Measurements from ENCODE around the gene OR2H2. TPM values are rescaled to one million over a fixed set of nuclear protein-coding genes. Genes with fewer than 3 reads are reported as not detected.

The OR2H2 gene
- total RNA-seq, 1 experiment from 2014 or later = not detected

DNA sequence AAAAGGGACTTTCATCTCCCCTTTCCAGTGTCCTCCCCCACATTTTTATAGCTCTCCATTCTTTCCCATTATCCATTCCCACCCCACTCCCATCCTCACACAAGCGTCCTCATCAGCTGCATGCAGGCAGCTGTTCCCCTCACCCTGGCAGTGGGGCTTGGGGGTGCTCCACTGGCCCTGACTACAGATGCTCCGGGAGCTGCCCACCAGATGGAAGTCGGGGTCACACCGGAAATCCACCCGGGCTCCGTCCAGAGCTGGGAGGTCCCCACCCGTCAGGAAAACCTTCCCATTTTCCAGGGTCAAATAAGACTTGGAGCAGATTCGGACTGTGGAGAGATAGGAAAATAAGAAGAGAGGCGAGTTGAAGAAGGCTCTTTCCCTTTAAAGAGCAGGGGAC, 45.4 kb downstream of the OR2H2 start:
- H3K27me3 ChIP-seq (ENCODE audit: control insufficient read depth, insufficient read depth, low read length) = no peaks in the 10 kb centered on the region; the same call in 1 of the 2 replicates
- peak; percentile 38 for DNase-seq
- H3K4me3 ChIP-seq (ENCODE audit: insufficient read depth, low read depth, low read length) = peak overlapping the region; percentile 19; the same call in 1 of the 2 replicates
- no peaks in the 10 kb centered on the region; the same call in 1 of the 2 replicates for H3K36me3 ChIP-seq (replicated peaks; ENCODE audit: control insufficient read depth, insufficient read depth, low read length)

DNA sequence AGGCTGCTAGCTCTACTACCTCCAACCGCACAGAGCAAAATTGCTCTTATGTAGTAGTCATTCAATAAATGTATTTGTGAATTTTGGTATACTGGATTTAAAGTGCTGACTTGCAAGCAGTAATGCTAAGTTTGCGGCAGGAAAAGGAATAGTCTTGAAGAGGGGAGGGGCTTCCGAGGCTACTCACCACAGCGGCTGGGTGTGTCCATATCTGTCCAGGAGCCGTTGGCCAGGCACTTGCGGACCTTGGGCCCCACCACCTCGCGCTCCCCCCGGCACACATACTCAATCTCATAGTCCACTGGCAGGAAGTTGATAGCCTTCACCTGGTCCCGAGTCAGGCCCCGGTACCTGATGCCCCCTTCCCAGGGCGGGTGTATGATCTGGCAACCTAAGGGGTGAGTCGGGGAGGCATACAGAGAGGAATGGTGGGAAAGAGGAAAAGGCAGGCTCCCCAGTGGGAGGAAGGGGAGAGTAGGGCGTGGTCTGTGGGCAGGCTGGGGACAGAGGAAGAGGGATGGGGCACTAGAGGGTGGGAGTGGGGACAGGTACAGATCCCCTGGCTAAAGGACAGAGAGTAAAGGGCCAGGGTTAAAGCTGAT, 46.4 kb downstream of the OR2H2 start:
- H3K4me3 ChIP-seq (ENCODE audit: insufficient read depth, low read depth, low read length) = peak overlapping the region; percentile 81
- H3K36me3 ChIP-seq (replicated peaks; ENCODE audit: control insufficient read depth, insufficient read depth, low read length) = no peaks in the 10 kb centered on the region; the same call in 1 of the 2 replicates
- no peaks in the 10 kb centered on the region; the same call in 1 of the 2 replicates for H3K27me3 ChIP-seq (ENCODE audit: control insufficient read depth, insufficient read depth, low read length)
- DNase-seq = peak; percentile 74

DNA sequence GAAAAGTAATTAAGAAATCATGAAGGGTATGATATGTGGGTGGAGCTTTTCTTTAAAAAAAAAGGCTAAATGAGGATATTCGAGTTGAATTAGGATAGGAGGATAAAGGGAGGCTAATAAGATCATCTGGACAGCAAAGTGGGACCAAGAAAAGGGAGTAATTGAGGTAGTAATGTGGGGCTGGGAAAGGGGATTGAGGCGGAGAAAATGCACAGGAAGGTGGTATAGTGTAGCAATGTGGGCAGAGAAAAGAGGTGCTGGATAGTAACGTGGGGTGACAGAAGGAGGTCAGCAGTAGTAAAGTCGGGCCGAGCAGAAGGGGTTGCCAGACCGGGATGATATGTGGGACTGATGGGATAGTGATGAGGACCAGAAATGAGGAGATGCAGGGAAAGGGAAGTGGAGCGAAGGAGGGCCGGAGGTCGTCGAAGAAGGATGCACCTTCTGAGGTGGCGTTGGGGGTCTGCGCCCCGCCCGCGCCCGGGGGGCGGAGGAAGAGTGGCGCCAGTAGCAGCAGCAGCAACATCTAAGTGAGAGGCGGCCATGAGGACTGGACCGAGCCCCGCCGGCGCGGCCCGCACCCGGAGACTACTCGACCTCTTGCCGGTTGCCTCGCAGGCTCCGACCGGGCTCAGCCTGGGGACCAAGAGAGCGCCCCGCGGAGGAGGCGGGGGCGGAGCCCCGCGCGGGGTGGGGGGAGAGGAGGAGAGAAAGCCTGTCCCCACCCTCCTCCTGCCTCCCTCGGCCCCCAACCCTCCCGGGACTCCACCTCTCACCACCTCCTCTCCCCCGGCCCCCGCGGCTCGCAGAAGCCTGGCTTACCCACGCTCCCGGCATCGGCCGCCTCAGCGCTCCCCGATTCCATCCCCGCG, 47.2 kb downstream of the OR2H2 start:
- Histone ChIP-seq H3K4me3 (ENCODE audit: insufficient read depth, low read depth, low read length) (peak overlapping the region; percentile 81), H3K27me3 (ENCODE audit: control insufficient read depth, insufficient read depth, low read length) (no peaks in the 10 kb centered on the region; the same call in 1 of the 2 replicates), H3K36me3 (replicated peaks; ENCODE audit: control insufficient read depth, insufficient read depth, low read length) (no peaks in the 10 kb centered on the region; the same call in 1 of the 2 replicates)
- DNase-seq = peak; percentile 93

DNA sequence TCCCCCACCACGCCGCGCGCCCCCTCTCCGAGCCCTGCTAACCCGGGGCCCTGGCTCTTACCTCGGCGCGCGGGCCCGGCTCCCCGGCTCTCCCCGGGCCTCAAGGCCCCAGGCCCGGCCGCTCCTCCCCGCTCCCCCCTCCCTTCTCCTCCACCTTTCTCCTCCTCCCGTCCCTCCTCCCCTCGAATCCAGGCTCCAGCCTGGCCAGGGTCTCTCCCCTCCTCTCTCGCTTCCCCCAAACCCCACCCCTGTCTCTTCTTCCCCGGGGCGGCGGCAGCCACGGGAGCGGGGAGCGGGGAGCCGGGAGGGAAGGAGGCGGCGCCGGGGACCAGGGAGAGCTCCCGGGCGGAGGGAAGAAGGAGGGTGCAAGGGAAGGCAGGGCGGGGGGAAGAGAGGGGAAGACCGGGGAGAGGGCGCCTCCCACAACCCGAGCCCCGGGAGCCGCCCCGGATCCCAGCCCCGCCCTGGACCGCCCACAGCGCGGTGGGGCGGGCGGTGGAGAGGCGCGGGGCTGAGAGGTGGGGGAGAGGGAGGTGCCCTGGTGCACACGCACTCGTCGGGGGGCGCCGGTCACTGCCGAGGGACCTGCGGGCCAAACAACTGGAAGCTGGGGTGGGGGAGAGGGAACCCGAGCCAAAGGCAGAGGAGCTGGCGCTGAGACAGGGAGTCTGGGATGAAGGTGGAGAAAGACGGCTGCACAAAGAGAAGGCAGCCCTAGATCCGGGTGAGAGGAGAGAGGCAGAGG, 48.0 kb downstream of the OR2H2 start, which contains the start of gene GABBR1:
GABBR1 (minus strand) TSS at position 395 of the 745 bp plus-strand sequence. CDS start 798 bp downstream, outside the sequence.
- peak; percentile 98 for DNase-seq
- peak within 1 kb of the TSS; percentile 81 for H3K4me3 ChIP-seq (ENCODE audit: insufficient read depth, low read depth, low read length)

DNA sequence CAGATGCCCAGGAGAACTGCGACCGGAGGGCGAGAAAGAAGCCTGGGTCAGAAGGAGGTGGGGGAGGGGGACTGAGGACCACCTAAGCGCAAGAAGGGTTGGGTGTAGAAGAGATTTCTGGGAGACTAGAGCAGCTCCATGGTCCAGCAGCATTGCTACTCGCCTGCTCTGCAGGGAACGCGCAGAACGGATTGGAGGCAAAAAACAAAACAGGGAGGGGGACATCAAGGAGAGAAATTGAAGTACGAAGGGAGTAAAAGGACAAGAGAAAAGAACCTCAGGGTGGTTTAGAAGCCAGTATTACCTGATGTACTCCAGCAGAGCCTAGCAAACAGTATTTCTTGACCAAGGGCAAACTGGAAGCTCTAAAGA, 48.6 kb downstream of the OR2H2 start:
- H3K36me3 ChIP-seq (replicated peaks; ENCODE audit: control insufficient read depth, insufficient read depth, low read length) = no peaks in the 10 kb centered on the region; the same call in 1 of the 2 replicates
- peak overlapping the region; percentile 81 for H3K4me3 ChIP-seq (ENCODE audit: insufficient read depth, low read depth, low read length)
- H3K27me3 ChIP-seq (ENCODE audit: control insufficient read depth, insufficient read depth, low read length) = no peaks in the 10 kb centered on the region; the same call in 1 of the 2 replicates
- no peak for DNase-seq

More for the DNA sequence above, 48.0 kb downstream of the OR2H2 start, which contains the start of gene GABBR1:
- Histone ChIP-seq H3K36me3 (replicated peaks; ENCODE audit: control insufficient read depth, insufficient read depth, low read length) (no peaks in the 10 kb centered on the region; the same call in 1 of the 2 replicates), H3K27me3 (ENCODE audit: control insufficient read depth, insufficient read depth, low read length) (no peaks in the 10 kb centered on the region; the same call in 1 of the 2 replicates)

DNA sequence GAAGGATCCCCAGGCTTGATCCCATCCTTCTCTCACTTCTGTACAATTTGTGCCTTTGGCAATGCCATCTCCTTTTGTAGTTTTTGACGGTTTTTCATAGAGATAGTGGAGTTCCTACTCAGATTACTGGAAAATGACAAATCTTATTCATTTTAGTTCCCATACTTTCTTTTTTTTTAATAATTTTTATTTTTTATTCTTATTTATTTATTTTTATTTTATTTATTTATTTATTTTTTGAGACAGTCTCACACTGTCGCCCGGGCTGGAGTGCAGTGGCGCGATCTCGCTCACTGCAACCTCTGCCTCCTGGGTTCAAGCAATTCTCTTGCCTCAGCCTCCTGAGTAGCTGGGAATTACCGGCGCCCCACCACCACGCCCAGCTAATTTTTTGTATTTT, 52.3 kb downstream of the OR2H2 start:
- H3K4me3 ChIP-seq (ENCODE audit: insufficient read depth, low read depth, low read length) = no peak overlapping the region
- H3K36me3 ChIP-seq (replicated peaks; ENCODE audit: control insufficient read depth, insufficient read depth, low read length) = no peaks in the 10 kb centered on the region
- H3K27me3 ChIP-seq (ENCODE audit: control insufficient read depth, insufficient read depth, low read length) = no peaks in the 10 kb centered on the region
- DNase-seq = no peak

Other genes with a start within 250 kb of the OR2H2 start
- not detected in 2 replicates for gene OR5V1, start 216.3 kb upstream of the OR2H2 start, total RNA-seq (2014; rRNA removed; shearing (Covaris generic))
- not detected in 2 replicates for gene OR12D3, start 209.8 kb upstream of the OR2H2 start, total RNA-seq (2014; rRNA removed; shearing (Covaris generic))
- not detected in 2 replicates for gene OR12D2, start 189.5 kb upstream of the OR2H2 start, total RNA-seq (2014; rRNA removed; shearing (Covaris generic))
- gene OR12D1, start 170.2 kb upstream of the OR2H2 start, total RNA-seq (2014; rRNA removed; shearing (Covaris generic)) = not detected in 2 replicates
- gene OR10C1, start 145.8 kb upstream of the OR2H2 start, total RNA-seq (2014; rRNA removed; shearing (Covaris generic)) = not detected in 2 replicates
- not detected in 2 replicates for gene OR11A1, start 128.1 kb upstream of the OR2H2 start, total RNA-seq (2014; rRNA removed; shearing (Covaris generic))
- not detected in 2 replicates for gene OR2H1, start 128.0 kb upstream of the OR2H2 start, total RNA-seq (2014; rRNA removed; shearing (Covaris generic))
- gene MAS1L, start 97.2 kb upstream of the OR2H2 start, total RNA-seq (2014; rRNA removed; shearing (Covaris generic)) = not detected in 2 replicates
- not detected in 2 replicates for gene UBD, start 25.4 kb upstream of the OR2H2 start, total RNA-seq (2014; rRNA removed; shearing (Covaris generic))
- 21.8 and 23.2 TPM in 2 replicates for gene GABBR1, start 48.1 kb downstream of the OR2H2 start, total RNA-seq (2014; rRNA removed; shearing (Covaris generic))
- 1.4 and 2.0 TPM in 2 replicates for gene MOG, start 72.0 kb downstream of the OR2H2 start, total RNA-seq (2014; rRNA removed; shearing (Covaris generic))
- 0.10 and 0.74 TPM in 2 replicates for gene ZFP57, start 96.0 kb downstream of the OR2H2 start, total RNA-seq (2014; rRNA removed; shearing (Covaris generic))
- 3.6 and 3.8 TPM in 2 replicates for gene HLA-F, start 138.3 kb downstream of the OR2H2 start, total RNA-seq (2014; rRNA removed; shearing (Covaris generic))
- gene HLA-G, start 242.7 kb downstream of the OR2H2 start, total RNA-seq (2014; rRNA removed; shearing (Covaris generic)) = 0.41 and 0.48 TPM in 2 replicates

Measured in H7 (cell line).